Measurements from ENCODE around the gene PHLDA2.
"Not testable (repeated sequence)": the region's sequence is repeated elsewhere in the genome, so short reads cannot be mapped to it uniquely, and the experiment has no call there.

PHLDA2 gene

GRCh38 chr11:2915473-2915872 is 13.7 kb downstream of the PHLDA2 start:
- DNase-seq (ENCODE audit: low read depth in 4 of 4, low spot score in 1 of 4): no peak

- no peak for DNase-seq (ENCODE audit: low read depth in 4 of 4, low spot score in 1 of 4)
Observed at GRCh38 chr11:2914455-2915195, 14.6 kb downstream of the PHLDA2 start.

GRCh38 chr11:2913776-2914175 is 15.4 kb downstream of the PHLDA2 start:
- no peak for DNase-seq (ENCODE audit: low read depth in 4 of 4, low spot score in 1 of 4)

GRCh38 chr11:2913019-2913431 is 16.2 kb downstream of the PHLDA2 start:
- no peak for DNase-seq (ENCODE audit: low read depth in 4 of 4, low spot score in 1 of 4)

GRCh38 chr11:2912498-2912897 is 16.7 kb downstream of the PHLDA2 start:
- no peak for DNase-seq (ENCODE audit: low read depth in 4 of 4, low spot score in 1 of 4)

- no peak for DNase-seq (ENCODE audit: low read depth in 4 of 4, low spot score in 1 of 4)
Observed at GRCh38 chr11:2911785-2912391, 17.3 kb downstream of the PHLDA2 start.

GRCh38 chr11:2911088-2911784 is 18.0 kb downstream of the PHLDA2 start:
- no peak for DNase-seq (ENCODE audit: low read depth in 4 of 4, low spot score in 1 of 4)

- no peak for DNase-seq (ENCODE audit: low read depth in 4 of 4, low spot score in 1 of 4)
Observed at GRCh38 chr11:2910401-2910955, 18.7 kb downstream of the PHLDA2 start.

GRCh38 chr11:2909133-2909902 is 19.9 kb downstream of the PHLDA2 start:
- no peak for DNase-seq (ENCODE audit: low read depth in 4 of 4, low spot score in 1 of 4)

GRCh38 chr11:2908130-2908529 is 21.1 kb downstream of the PHLDA2 start:
- DNase-seq (ENCODE audit: low read depth in 4 of 4, low spot score in 1 of 4): no peak

GRCh38 chr11:2905299-2905698 is 23.9 kb downstream of the PHLDA2 start:
- not testable (repeated sequence) for DNase-seq (ENCODE audit: low read depth in 4 of 4, low spot score in 1 of 4)

GRCh38 chr11:2904153-2905052 is 24.8 kb downstream of the PHLDA2 start:
- no peak for DNase-seq (ENCODE audit: low read depth in 4 of 4, low spot score in 1 of 4)

- DNase-seq (ENCODE audit: low read depth in 4 of 4, low spot score in 1 of 4): no peak
Observed at GRCh38 chr11:2903672-2904011, 25.6 kb downstream of the PHLDA2 start.

- DNase-seq (ENCODE audit: low read depth in 4 of 4, low spot score in 1 of 4): no peak
Observed at GRCh38 chr11:2902784-2903671, 26.2 kb downstream of the PHLDA2 start.

GRCh38 chr11:2901854-2902783 is 27.1 kb downstream of the PHLDA2 start:
- peak; percentile 74 to 94 (median 86) for DNase-seq (ENCODE audit: low read depth in 4 of 4, low spot score in 1 of 4)

GRCh38 chr11:2901196-2901796 is 27.9 kb downstream of the PHLDA2 start:
- no peak for DNase-seq (ENCODE audit: low read depth in 4 of 4, low spot score in 1 of 4)

GRCh38 chr11:2899080-2899783 is 30.0 kb downstream of the PHLDA2 start:
- no peak for DNase-seq (ENCODE audit: low read depth in 4 of 4, low spot score in 1 of 4)
